ENCODE data around the gene CSPG4. TPM values are rescaled to one million over a fixed set of nuclear protein-coding genes. Genes with fewer than 3 reads are reported as not detected.
"Not testable (repeated sequence)": the region's sequence is repeated elsewhere in the genome, so short reads cannot be mapped to it uniquely, and the experiment has no call there.

Gene CSPG4
- total RNA-seq, 1 donor from 2014 or later, result 246 TPM

DNA sequence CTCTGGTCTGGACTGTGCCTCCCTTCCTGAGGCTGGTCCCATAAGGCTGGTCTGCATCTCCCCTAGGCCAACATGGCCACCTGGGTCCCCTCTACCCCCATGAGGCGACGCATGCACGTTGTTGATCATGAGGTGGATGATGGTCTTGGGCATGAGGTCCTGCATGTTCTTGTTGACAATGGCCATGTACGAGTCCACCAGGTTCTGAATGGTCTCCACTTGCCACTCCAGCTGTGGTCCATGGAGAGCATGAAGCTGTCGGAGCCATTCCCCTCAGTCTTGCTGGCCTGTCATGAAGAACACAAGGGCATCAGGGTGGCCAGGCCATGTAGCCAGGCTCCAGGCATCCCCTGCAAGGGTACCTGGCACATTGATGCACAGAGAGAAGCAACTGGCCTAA, 27.1 kb upstream of the CSPG4 start:
- no peak for DNase-seq

DNA sequence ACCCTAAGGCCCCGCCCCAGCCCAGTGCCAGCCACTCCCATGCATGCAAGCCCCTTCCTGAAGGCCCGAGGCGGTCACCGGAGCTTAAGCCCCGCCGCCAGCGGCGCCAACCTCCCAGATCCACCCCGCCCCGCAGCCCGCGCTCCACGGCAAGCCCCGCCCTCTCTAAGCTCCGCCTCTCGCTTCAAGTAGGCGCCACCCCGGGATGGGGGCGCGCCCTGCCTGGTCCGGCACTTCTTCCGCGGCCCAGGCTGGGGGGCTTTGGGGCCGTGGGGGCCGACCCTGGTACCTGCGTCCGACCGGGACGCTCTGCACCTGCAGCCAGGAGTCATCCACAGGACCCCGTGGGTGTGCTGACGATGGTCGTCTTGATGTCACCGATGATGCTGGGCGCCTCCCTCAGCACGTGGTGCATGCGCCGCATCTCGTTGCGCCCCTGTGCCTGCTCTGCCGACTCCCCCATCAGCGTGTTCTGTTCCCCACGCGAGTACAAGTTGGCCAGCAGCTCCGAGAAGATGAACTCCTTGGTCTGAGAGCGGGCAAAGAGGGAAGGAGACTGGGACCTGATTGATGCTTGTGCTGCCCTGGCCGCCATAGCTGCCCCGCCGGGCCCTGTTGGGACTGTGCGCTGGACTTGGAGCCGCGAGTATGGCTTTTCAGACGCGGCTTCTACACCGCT, 26.1 kb upstream of the CSPG4 start:
- peak; percentile 96 for DNase-seq

DNA sequence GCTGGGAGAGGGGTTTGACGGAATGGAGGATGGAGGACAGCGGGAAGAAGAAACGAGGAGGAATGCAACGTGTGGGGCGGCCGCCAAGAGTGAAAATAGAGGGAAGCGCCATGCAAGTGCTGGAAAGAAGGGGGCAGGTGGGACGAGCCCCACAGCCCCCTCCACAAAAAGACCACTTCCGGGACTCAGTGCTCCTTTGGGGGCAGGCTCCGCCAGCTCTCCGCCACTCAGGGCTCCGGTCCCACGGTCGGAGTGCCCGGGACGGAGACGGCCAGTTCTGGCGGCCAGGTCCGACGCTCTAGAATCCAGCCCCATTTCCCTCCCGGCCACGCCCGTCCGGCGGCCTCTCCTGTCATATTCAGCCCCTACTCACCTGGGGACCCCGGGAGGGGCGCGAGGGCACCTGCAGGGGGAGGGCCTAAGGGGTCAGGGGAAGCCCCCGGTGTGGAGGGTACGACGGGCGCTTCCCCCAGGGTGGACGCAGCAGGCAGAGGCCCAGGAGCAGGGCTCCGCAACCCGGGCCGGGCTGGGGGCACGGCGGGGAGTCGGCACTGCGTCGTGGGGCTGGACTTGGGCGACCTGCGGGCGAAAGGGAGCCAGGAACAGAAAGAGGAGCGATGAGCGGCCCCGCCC, 25.5 kb upstream of the CSPG4 start:
- DNase-seq, result no peak

DNA sequence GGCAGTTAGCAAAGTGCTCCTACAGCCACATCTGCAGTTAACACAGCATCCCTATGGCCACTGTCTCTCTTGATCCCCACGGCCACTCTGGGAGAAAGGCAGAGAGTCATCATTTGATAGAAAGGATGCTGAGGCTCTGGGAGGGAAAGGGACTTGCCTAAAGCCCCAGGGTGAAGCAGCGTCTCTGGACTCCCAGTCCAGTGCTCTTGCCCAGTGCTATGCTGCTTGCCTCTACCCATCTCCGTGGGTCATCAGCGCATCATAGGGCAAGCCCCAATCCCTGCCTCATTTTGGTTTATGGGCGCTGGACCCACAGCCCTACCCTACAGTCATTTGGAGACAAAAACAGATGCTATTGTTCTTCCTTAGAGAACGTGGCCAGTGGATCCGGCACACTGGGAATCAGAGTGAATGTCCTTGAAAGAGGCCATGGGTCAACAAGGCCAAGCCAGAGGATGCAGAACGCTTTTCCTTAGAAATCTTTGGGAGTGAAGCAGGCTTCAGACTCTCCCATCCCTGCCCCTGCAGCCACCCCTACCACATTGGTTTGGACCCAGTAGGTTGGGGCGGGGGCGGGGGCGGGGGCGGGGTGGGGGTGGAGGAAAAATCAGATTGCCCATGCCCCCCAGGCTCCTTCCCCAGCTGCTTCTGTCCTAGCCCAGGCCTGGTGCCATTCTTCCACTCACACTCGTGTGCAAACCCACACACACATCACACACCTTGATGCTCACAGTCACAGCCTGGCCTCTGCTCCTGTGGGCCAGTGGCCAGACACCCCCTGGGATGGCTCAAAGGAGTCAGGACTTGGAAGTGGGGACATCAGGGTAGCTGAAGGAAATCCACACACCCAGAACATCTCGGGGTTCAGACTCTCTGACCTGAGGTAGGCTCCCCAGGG, 24.7 kb upstream of the CSPG4 start:
- not testable (repeated sequence) for DNase-seq

DNA sequence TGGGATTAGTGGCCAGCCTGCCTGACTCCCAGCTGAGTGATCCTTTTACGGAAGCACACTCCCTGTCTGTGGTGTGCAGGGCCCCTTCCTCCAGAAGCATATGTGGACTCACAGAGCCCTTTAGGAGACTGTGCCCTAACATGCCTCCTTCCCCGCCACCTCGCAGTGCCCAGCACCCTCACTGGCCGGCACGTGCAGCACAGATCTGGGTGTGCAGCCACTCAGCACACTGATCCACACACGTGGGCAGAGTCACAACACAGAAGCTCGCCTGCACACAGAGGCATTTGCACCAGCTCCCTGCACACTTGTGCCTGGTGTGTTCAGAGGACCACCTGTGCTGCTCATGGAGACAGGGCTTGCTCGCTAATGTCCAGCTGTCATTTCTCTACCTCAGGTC, 23.6 kb upstream of the CSPG4 start:
- no peak for DNase-seq

DNA sequence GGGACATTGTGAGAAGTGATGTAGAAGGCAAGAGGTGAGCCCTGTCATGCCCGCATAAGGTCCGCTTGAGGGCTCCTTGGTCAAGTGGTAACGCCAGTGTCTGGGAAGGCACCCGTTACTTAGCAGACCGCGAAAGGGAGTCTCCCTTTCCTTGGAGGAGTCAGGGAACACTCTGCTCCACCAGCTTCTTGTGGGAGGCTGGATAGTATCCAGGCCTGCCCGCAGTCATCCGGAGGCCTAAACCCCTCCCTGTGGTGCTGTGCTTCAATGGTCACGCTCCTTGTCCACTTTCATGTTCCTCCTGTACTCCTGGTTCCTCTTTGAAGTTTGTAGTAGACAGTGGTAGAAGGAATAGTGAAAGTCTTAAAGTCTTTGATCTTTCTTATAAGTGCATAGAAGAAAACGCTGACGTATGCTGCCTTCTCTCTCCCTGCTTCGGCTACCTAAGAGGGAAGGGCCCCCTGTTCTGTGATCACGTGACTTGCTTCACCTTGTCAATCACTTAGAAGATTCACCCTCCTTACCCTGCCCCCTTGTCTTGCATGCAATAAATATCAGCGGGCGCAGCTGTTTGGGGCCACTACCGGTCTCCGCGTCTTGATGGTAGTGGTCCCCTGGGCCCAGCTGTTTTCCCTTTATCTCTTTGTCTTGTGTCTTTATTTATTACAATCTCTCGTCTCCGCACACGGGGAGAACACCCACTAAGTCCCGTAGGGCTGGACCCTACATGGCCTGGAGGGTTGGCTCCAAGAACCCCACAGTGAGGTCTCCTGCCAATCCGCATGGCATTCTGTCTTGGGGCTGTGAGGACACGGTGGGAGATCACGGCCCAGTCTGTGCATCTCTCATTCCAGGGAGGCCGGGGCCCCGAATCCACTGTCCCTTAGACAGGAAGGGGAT, 22.5 kb upstream of the CSPG4 start:
- DNase-seq, result not testable (repeated sequence)

DNA sequence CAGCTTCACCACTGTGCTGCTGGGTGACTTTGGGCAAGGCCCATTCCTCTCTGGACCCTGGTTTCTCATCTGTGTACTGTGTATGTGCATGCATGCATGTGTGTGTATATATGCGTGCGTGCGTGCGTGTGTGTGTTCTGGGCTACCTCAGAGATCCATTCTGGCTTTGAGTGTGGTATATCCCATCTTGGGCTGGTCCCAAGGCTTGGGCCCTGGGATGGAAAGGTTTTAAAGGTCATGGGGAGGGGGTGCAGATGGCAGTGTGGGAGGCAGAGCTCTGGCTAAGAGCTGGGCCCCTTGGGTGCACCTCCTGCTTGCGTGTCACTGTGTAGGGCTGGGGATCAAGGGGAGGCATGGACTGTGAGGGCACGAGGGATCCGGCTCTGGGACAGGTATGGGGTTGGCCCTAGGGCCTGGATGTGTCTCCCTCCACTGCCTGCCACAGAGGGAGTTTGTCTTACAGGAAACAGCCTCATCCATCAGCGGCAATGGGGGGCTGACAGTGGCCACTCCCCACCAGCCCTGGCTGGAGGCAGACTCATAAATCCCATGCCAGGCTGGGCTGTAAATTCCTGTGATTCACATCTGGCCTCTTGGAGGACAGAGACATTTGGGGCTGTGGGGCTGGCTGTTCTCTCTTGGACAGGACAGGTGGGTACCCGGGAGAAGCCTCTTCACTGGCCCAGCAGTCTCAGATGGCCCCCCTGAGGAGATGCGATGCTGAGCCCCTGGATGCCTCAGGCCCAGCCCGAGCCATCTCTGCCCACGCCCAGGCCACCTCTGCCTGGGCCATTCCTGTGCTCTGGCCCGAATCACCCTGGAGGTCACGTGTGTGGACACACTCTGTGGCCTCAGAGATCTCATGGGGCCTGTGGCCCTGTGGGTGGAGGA, 21.4 kb upstream of the CSPG4 start:
- DNase-seq, result no peak

DNA sequence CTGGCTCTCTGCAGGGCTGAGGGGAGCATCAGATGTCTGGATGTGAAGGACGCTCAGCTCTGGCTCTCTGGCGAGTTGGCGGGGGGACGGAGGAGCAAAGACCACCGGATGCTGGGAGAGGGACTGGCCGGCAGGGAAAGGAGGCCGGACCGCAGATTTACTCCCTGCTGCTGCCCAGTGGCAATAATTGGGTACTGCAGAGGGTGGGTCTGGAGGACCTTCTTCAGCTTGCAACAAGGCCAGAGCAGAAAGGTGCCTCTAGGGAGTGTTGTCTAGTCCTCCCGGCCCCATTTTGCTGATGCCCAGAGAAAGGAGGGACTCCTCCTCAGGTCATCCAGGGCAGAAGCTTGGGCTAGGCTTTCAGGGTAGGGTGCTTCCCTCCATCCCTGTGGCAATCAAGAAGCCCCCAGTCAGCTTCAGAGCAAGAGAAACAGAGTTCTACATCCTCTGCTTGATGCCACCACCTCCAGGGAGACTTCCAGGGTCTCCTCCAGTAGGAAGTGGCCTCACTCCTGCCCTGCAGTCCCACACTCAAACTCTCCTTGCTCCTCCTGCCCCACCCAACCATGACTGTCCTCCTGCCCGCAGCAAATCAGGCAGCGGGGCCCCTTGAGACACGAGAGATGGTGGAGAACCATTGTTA, 20.3 kb upstream of the CSPG4 start:
- peak; percentile 90 for DNase-seq

DNA sequence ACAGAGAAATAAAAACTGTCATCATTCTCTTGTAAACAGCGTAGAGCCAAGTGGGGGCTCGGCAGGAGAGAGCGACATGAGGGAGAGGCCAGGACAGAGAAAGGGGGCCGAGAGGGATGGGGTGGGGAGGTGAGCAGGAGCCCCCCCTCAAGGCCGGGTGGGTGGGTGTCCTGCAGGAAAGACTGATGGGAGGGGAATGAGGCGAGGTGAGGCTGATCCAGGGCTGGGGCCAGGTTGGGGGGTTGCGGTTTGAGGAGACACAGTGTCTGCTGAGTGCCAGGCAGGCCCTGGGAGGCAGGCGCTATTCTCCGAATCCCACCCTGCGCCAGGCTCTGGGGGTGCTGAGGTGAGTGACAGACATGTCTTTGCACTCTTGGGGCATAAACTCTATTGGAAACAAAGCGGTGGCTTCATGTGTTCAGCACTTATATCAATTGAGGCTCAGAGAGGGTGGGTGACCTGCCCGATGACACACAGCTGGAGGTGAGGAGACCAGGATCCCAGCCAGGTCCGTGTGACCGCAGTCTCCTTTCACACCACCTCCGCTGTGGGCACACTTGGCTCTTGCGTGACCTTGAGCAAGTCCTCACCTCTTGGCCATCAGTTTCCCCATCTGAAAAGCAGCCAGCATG, 19.6 kb upstream of the CSPG4 start:
- DNase-seq, result peak; percentile 58

DNA sequence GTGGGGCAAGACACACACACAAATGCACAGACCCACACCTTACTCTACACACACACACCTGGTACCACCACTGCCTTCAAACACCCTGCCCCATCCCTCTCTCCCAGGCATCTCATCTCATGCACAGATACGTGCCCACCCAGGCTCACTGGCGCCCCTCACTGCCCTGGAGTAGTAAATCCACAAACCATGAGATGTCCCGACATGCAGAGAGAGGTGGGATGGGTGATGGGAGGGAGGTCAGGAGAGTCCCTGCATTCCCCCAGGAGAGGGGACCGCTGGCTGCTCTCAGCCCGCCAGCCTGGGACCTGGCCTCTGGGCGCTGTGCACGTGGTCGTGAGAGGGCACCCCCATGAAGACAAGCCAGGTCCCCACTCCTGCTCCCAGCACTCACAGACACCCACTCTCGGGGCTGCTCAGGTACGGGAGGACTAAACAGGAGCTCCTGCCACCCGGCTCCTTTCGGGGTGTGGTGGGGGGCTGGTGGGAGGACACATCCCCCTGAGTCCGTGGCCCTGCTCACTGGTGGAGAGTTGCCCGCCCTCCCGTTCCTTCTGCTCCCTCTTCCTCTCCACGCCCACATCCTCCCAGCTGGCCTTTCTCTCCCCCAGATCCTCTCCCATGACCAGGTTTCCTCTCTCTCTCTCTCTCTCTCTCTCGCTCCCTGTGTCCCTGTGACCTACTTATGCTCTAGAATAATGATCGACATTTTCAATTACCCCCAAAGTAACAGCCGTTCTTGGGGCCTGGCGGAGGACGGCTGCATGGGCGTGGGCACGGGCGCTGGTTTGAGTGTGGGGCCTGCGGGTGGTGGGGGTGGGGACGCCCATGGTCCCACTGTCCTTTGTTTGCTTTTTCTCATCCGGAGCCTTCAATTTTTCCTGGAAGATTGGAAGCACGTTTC, 18.9 kb upstream of the CSPG4 start:
- DNase-seq, result peak; percentile 79

DNA sequence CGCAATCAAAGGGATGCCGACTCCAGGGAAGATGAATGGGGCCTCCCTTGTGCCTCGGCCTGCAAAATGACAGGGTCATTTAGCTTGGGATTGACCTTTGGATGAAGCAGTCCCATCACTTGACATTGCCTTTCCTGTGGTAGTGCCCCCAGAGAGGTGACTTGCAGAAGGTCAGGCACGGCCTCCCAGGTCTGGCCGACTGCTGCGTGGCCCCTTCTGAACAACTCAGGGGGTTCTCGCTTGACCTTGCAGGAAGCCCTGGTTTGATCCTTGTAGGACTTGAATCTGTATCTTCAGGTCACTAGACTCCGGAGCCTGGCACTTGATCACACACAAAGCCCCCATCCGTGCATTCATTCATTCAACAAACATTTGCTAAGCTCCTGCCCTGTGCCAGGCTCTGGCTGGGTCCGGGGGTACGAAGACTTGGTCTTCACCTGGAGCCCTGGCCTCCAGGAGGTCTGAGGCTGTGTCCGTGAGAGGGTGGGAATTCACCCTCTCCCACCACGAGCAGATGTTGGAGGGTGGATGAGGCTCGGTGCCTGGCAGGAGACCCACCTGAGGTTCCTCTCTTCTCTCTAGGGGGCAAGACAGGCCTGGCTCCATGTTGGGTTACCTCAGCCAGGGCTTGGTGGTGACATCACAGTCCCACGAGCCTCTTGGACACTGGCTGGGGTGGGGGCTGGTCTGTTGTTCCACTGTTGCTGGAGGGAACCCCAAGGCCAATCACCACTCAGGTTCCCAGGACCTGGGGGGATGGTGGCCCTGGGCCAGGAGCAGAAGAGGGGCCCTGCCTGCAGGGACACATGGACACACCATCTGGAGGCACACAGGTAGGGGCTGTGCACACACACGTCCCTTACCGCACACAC, 18.0 kb upstream of the CSPG4 start:
- not testable (repeated sequence) for DNase-seq

DNA sequence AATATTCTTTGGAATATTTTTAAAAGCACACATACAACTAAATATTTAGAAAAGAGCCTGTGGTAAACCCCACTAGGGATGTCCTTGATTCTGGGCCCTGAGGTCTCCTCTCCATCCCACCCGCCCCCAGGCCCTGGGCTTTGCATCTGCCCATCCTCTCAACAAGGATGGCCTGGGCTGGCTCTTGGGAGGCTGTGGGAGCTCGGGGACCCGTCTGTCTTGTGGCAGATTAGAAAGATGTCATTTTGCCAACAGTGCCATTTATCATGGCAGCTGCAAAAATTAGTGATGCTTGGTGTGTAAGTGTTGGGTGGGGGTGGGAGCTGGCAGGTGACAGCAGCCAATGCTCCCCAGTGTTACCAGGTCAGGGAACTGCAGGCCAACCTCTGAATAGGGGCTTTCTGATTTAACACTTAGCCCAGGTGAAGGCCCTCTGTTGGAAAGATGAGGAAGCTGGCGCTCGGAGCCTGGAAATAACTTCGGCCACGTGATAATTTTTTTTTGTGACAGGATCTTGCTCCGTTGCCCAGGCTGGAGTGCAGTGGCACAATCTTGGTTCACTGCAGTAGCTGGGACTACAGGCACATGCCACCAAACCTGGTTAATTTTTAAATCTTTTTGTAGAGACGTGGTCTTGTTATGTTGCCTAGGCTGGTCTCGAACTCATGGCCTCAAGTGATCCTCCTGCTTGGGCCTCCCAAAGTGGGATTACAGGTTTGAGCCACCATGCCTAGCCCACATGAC, 16.9 kb upstream of the CSPG4 start:
- peak; percentile 73 for DNase-seq

DNA sequence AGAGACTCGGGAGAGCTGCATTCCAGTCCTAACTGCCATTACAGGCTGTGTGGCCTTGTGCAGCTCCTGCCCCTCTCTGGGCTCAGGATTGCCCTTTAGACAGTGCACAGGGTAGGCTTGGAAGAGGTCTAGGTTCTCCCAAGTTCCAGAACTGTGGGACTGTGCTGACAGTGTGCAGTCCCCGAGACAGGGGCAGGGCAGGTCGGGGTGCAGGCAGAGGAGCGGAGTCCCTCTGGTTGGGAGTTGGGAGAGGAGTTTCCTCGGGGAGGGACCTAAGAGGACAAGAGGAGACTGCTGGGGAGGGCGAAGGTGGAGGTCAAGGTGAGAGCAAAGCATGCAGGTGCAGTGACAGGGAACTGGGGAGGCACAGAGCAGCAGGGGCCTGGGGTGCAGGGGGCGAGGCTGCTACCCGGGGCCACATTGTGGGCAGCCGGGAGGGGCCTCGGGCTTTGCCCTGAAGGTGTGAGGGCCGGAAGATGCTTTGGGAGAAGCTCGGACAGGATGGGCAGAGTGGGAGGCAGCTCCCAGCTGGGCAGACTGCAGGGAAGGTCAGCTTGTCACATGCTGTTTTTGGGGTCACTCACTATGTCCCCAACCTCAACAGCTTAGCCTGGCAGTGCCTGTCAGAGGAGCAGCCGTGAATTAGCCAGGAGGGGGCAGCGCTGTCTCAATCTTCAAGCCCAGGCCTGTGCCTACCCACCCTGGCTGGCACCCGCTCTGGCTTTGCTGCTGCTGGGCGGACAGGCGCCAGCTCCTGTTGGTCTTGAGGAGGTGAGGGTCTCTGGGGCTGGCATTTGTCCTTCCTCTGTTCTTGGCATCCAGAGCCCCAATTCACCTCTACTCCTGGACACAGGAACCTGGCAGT, 15.4 kb upstream of the CSPG4 start:
- peak; percentile 73 for DNase-seq

DNA sequence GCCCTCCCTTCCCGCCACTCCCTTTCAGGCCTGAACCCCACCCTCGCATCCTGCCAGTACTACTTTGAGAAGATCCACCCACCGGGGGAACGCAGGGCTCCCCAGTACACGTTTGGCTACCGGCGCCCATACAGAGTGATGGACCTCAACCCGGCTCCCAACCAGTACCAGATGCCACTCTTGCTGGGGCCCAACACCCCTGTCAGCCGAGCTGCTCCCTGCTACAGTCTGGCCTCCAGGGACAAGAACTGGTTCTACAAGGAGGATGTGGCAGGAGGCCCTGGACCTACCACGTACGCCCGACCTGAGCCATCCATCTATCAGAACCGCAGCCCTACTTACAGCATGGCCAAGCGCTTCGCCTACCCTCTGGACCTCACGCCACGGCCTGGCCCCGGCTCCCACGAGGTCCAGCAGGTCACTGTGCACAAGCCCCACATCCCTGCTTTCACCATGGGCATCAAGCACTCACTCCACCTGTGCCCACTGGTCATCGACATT, 14.4 kb upstream of the CSPG4 start:
- DNase-seq, result no peak

DNA sequence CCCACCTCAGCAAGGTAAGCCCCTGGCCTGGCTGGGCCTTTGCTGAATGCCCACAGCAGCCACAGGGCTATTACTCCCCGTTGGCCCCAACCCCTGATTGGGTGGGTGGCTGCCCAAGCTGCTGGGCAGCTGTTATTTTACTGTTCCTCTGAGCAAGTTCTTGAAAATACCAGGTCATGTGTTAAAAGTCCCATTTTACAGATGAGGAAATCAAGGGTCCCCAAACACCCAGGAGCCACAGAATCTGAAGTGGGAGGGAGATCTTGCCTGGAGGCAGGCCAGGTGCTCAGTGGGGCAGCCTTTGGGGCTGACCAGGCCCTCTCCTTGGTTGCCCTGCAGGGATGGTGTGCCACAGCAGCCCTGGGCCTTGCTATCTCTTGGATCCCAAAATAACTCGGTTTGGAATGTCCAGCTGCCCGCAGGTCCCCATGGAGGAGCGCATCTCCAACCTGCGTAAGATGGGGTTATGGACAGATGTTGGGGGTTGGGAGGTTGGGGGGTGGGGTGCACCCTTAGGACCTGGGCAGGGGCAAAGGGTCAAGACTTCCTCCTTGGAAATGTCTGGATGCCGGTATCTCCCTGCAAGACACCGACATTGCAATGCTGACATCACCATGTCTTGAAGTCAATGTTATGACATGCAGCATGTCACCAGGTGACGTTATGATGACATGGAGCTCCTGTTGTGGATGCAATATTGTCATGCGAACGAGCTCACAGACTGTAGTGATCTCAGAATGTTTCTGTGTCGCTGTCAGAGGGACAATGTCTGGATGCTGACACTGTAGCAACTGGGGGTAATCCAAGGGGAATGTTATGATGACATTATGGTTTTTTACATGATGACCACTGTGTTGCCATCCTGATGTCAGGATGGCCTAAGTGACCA, 13.3 kb upstream of the CSPG4 start:
- DNase-seq, result no peak

All from tongue (tissue), 2 donors.